Measurements from ENCODE around the gene PAGR1.
"Not testable (repeated sequence)": the region's sequence is repeated elsewhere in the genome, so short reads cannot be mapped to it uniquely, and the experiment has no call there.

The PAGR1 gene

GRCh38 chr16:29841631-29842030, 25.7 kb downstream of the PAGR1 start:
- DNase-seq: no peak

GRCh38 chr16:29842732-29843346, 26.9 kb downstream of the PAGR1 start:
- DNase-seq: no peak

- DNase-seq: no peak
These were observed 28.0 kb downstream of the PAGR1 start for GRCh38 chr16:29843931-29844330.

GRCh38 chr16:29844575-29845331, 28.8 kb downstream of the PAGR1 start:
- no peak for DNase-seq

- no peak for DNase-seq
These were observed 29.7 kb downstream of the PAGR1 start for GRCh38 chr16:29845656-29846055.

GRCh38 chr16:29848420-29849297, 32.7 kb downstream of the PAGR1 start:
- no peak for DNase-seq

- DNase-seq: no peak
These were observed 33.6 kb downstream of the PAGR1 start for GRCh38 chr16:29849505-29849904.

GRCh38 chr16:29850998-29851397, 35.0 kb downstream of the PAGR1 start:
- DNase-seq: no peak

GRCh38 chr16:29852654-29853053, 36.7 kb downstream of the PAGR1 start:
- DNase-seq: no peak

- DNase-seq: no peak
These were observed 38.7 kb downstream of the PAGR1 start for GRCh38 chr16:29854520-29855100.

GRCh38 chr16:29857133-29857760, 41.3 kb downstream of the PAGR1 start:
- DNase-seq: no peak

- no peak for DNase-seq
These were observed 42.3 kb downstream of the PAGR1 start for GRCh38 chr16:29858149-29858849.

- no peak for DNase-seq
These were observed 43.0 kb downstream of the PAGR1 start for GRCh38 chr16:29858974-29859373.

- DNase-seq: no peak
These were observed 44.3 kb downstream of the PAGR1 start for GRCh38 chr16:29860218-29860617.

GRCh38 chr16:29862383-29862883, 46.5 kb downstream of the PAGR1 start:
- no peak for DNase-seq

GRCh38 chr16:29862884-29863668, 47.1 kb downstream of the PAGR1 start, which contains the start of gene CDIPT:
Gene CDIPT (minus strand): TSS chr16:29863226. CDS start chr16:29862857, 369 bp downstream.
- peak; percentile 77 for DNase-seq

GRCh38 chr16:29863669-29863984, 47.7 kb downstream of the PAGR1 start:
- no peak for DNase-seq

- DNase-seq: no peak
These were observed 48.3 kb downstream of the PAGR1 start for GRCh38 chr16:29864205-29864604.

- DNase-seq: no peak
These were observed 52.6 kb downstream of the PAGR1 start for GRCh38 chr16:29868396-29869009.

GRCh38 chr16:29869067-29869466, 53.1 kb downstream of the PAGR1 start:
- not testable (repeated sequence) for DNase-seq

Measured in NCI-H1436 treated with DMSO at 0.1 percent for 48 hours (cell line).